Endothelial cell of umbilical vein (primary cell): Measurements from ENCODE around the gene ZNF681.

Source experiments
- POLR2A ChIP-seq: IDR thresholded peaks from 2 replicates; pipeline ENCODE4 v1.6.1; 2012; ENCODE audit warnings: low read depth, mild to moderate bottlenecking, control low read depth, low read length
- TF ChIP-seq, protein P1 (sequence below), 2 donors: IDR thresholded peaks; 1 replicate in 1 of 2; 2 replicates in 1 of 2; pipeline ENCODE4 v1.5.1; 2011; ENCODE audit warnings: low read length in 2 of 2, mild to moderate bottlenecking in 2 of 2, moderate library complexity in 2 of 2, control low read depth in 1 of 2, inconsistent platforms in 1 of 2, low read depth in 1 of 2; ENCODE audit not compliant: insufficient read depth in 1 of 2; ENCODE audit errors: extremely low read depth in 1 of 2

DNA sequence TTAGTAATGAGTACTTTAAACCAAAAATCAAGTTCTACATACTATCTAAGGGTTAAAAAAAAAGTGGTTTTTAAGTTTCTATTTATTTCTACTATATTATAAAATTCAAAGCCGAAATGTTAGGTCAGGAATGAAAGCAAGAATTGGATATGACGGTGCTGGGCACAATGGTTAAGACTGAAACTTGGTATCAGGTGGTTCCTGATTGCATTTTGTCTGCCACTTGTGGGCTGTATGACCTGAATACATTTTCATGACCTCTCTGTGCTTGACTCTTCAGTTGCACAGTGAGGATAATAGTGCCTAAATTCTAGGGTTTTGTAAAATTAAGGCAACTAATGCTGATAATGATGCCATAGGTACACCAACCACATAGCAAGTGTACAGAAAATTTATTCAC, 49.3 kb downstream of the ZNF681 start:
- TF ChIP-seq POLR2A: no peak
- TF ChIP-seq, protein P1, sequence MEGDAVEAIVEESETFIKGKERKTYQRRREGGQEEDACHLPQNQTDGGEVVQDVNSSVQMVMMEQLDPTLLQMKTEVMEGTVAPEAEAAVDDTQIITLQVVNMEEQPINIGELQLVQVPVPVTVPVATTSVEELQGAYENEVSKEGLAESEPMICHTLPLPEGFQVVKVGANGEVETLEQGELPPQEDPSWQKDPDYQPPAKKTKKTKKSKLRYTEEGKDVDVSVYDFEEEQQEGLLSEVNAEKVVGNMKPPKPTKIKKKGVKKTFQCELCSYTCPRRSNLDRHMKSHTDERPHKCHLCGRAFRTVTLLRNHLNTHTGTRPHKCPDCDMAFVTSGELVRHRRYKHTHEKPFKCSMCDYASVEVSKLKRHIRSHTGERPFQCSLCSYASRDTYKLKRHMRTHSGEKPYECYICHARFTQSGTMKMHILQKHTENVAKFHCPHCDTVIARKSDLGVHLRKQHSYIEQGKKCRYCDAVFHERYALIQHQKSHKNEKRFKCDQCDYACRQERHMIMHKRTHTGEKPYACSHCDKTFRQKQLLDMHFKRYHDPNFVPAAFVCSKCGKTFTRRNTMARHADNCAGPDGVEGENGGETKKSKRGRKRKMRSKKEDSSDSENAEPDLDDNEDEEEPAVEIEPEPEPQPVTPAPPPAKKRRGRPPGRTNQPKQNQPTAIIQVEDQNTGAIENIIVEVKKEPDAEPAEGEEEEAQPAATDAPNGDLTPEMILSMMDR (IDR thresholded peaks at IDR 0.05; ENCODE audit: extremely low read depth in 1 of 2, insufficient read depth in 1 of 2, low read depth in 1 of 2, low read length in 2 of 2): no peak
